Rectal smooth muscle tissue (tissue), 1 donor: ENCODE data around the gene USP35.

Experiments
- H3K27ac ChIP-seq: one replicate; pipeline ENCODE4 v1.7.0; 2013; ENCODE audit warnings: low read depth, low read length, inconsistent platforms
- H3K27me3 ChIP-seq: one replicate; pipeline ENCODE4 v1.7.0; 2013; ENCODE audit warnings: low read length; ENCODE audit not compliant: control insufficient read depth, insufficient read depth
- H3K36me3 ChIP-seq: one replicate; pipeline ENCODE4 v1.7.0; 2013; ENCODE audit warnings: low read length; ENCODE audit not compliant: control insufficient read depth, insufficient read depth
- H3K4me1 ChIP-seq: one replicate; pipeline ENCODE4 v1.7.0; 2013; ENCODE audit warnings: low read length; ENCODE audit not compliant: control insufficient read depth, insufficient read depth
- H3K4me3 ChIP-seq: one replicate; pipeline ENCODE4 v1.7.0; 2013; ENCODE audit warnings: low read length
- H3K9ac ChIP-seq: one replicate; pipeline ENCODE4 v1.7.0; 2013; ENCODE audit warnings: low read length

USP35 gene

DNA sequence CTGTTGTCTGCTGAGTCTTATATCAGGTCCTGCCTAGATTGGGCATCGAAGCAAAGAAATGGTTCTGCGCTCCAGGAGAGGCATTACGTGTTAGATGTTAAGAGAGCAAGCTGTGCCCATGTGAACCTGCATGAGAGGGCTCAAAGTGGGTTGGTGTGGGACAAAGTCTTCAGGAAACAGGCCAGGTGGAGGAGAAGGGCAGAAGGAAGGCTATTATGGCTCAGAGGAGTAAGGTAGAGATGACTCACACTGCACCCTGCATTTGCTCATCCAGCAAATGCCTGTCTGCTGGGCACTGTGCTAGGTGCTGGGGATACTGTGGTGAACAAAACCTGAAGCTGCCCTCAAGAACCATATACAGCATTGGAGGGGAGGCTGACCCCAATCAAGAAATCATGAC lies 5.8 kb downstream of the USP35 start:
- Histone ChIP-seq H3K36me3 (no peaks in the 10 kb centered on the region), H3K27me3 (no peaks in the 10 kb centered on the region), H3K9ac (no peak overlapping the region), H3K27ac (no peak overlapping the region), H3K4me1 (peaks cover 8% of the 10 kb centered on the region), H3K4me3 (no peak overlapping the region)

- Histone ChIP-seq H3K4me1 (no peaks in the 10 kb centered on the region), H3K4me3 (no peak overlapping the region), H3K27ac (no peak overlapping the region), H3K9ac (no peak overlapping the region), H3K27me3 (no peaks in the 10 kb centered on the region), H3K36me3 (peaks cover 3% of the 10 kb centered on the region)
Observed at GRCh38 chr11:78195917-78196560, 7.3 kb downstream of the USP35 start.

DNA sequence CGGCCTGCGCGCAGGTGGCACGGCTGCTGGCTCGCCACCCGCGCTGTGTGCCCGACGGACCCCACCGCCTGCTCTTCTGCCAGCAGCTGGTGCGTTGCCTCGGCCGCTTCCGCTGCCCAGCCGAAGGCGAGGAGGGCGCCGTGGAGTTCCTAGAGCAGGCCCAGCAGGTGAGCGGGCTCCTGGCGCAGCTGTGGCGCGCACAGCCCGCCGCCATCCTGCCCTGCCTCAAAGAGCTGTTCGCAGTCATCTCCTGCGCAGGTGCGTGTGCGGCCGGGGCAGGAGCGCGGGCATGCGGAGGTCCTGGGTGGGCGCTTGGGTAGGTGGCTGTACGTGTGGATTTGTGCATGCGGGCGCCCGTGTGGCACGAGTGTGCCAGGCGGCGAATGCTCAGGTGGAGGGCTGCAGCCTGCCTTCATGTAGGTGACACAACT lies 8.0 kb downstream of the USP35 start:
- H3K27me3 ChIP-seq: no peaks in the 10 kb centered on the region
- H3K9ac ChIP-seq: no peak overlapping the region
- no peaks in the 10 kb centered on the region for H3K4me1 ChIP-seq
- no peak overlapping the region for H3K27ac ChIP-seq
- peaks cover 9% of the 10 kb centered on the region for H3K36me3 ChIP-seq
- no peak overlapping the region for H3K4me3 ChIP-seq

GRCh38 chr11:78197816-78198215 lies 9.1 kb downstream of the USP35 start:
- Histone ChIP-seq H3K36me3 (peaks cover 9% of the 10 kb centered on the region), H3K27me3 (no peaks in the 10 kb centered on the region), H3K27ac (no peak overlapping the region), H3K9ac (no peak overlapping the region), H3K4me1 (no peaks in the 10 kb centered on the region), H3K4me3 (no peak overlapping the region)

GRCh38 chr11:78199015-78199652 lies 10.4 kb downstream of the USP35 start:
- Histone ChIP-seq H3K4me3 (no peak overlapping the region), H3K27me3 (no peaks in the 10 kb centered on the region), H3K9ac (no peak overlapping the region), H3K4me1 (no peaks in the 10 kb centered on the region), H3K36me3 (peaks cover 9% of the 10 kb centered on the region), H3K27ac (no peak overlapping the region)

DNA sequence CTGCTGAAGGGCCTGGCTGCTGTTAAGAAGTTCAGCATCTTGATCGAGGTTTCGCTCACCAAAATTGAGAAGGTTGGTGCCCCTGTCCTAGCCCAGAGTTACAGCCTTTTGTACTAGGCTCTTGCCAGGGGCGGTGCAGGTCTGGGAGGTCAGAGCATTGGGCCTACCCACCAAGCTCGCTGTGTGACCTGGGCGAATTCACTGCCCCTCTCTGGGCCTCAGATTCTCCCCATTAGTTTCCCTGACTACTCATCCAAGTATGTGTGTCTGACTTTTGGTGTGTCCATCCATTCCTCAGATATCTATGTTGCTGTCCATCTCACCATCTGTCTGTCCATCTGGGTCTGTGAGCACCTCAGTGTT lies 10.9 kb downstream of the USP35 start:
- Histone ChIP-seq H3K36me3 (peaks cover 9% of the 10 kb centered on the region), H3K4me1 (no peaks in the 10 kb centered on the region), H3K9ac (no peak overlapping the region), H3K27ac (no peak overlapping the region), H3K4me3 (no peak overlapping the region), H3K27me3 (no peaks in the 10 kb centered on the region)

- H3K4me3 ChIP-seq: no peak overlapping the region
- H3K27ac ChIP-seq: no peak overlapping the region
- H3K36me3 ChIP-seq: peaks cover 9% of the 10 kb centered on the region
- no peak overlapping the region for H3K9ac ChIP-seq
- no peaks in the 10 kb centered on the region for H3K4me1 ChIP-seq
- H3K27me3 ChIP-seq: no peaks in the 10 kb centered on the region
Observed at GRCh38 chr11:78200061-78200460, 11.3 kb downstream of the USP35 start.

DNA sequence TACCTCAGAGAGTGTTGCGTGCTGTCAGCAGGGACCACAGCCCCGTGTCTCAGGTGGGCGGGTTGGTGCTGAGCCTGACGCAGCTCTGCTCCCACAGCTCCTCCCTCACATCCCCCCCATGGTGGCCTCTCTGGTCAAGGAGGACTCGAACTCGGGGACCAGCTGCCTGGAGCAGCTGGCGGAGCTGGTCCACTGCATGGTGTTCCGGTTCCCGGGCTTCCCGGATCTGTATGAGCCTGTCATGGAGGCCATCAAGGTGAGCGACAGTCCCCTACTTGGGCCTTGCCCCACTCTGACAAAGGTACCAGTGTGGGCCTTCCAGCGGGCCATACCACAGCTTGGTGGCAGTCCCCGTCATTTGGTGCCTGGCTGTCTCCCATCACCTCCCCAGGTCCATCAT lies 11.8 kb downstream of the USP35 start:
- Histone ChIP-seq H3K36me3 (peaks cover 9% of the 10 kb centered on the region), H3K27me3 (no peaks in the 10 kb centered on the region), H3K4me3 (no peak overlapping the region), H3K9ac (no peak overlapping the region), H3K27ac (no peak overlapping the region), H3K4me1 (no peaks in the 10 kb centered on the region)

DNA sequence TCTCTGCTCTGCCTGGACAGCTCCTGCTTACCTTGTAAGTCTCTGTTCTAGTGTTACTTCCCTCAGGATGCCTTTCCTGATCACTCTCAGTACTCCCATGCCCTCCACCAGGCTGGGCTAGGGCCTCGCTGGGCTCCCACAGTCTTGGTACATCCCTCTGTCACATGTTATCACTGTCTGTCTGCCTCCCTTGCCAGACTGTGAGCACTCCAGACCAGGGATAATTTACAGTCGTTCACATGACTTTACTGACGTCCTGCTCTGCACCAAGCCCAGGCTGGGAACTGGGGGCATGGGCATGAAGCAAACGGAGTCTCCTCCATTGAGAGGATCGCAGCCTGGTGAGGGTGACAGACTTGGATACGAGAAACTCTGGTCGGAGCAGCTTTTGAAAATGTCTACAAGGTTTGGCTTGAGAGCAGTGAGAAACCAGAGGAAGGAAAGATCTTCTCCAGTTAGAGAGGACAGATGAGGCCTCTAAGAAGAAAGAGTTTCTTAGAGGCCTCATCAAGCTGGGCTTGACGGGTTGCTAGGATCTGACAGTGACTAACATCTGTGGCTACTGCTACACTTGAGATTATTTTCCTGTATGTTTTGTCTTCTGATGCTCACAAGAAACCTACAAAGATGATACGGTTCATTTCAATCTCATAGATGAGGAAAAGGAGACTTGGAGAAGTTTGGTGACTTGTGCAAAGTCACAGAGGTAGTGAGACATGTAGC lies 12.5 kb downstream of the USP35 start:
- Histone ChIP-seq H3K4me3 (no peak overlapping the region), H3K9ac (no peak overlapping the region), H3K4me1 (no peaks in the 10 kb centered on the region), H3K27me3 (no peaks in the 10 kb centered on the region), H3K36me3 (peaks cover 14% of the 10 kb centered on the region), H3K27ac (no peak overlapping the region)

GRCh38 chr11:78202733-78203167 lies 14.0 kb downstream of the USP35 start:
- Histone ChIP-seq H3K9ac (no peak overlapping the region), H3K4me1 (no peaks in the 10 kb centered on the region), H3K4me3 (no peak overlapping the region), H3K27ac (no peak overlapping the region), H3K27me3 (no peaks in the 10 kb centered on the region), H3K36me3 (peaks cover 14% of the 10 kb centered on the region)

GRCh38 chr11:78203184-78203583 lies 14.5 kb downstream of the USP35 start:
- H3K36me3 ChIP-seq: peaks cover 14% of the 10 kb centered on the region
- H3K27me3 ChIP-seq: no peaks in the 10 kb centered on the region
- H3K27ac ChIP-seq: no peak overlapping the region
- no peaks in the 10 kb centered on the region for H3K4me1 ChIP-seq
- H3K4me3 ChIP-seq: no peak overlapping the region
- H3K9ac ChIP-seq: no peak overlapping the region

DNA sequence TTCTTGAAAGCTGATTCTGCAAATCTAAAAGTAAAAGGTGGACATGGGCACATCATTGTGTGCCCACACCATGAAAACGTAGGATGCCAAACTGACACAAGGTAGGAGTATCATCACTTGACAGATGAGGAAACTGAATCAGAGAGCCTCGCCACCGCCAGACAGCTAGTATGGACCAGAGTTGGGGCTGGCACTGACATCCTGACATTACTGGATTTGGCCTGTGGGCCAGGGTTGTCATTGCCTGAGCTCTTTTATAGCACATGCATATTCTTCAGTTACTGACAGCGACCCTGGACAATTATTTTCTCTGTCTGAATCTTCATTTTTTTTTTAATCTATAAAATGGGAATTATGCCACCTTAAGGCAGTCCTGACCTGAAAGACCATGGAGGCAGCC lies 16.5 kb downstream of the USP35 start:
- H3K27me3 ChIP-seq: no peaks in the 10 kb centered on the region
- H3K27ac ChIP-seq: no peak overlapping the region
- H3K9ac ChIP-seq: no peak overlapping the region
- no peaks in the 10 kb centered on the region for H3K4me1 ChIP-seq
- H3K36me3 ChIP-seq: peaks cover 13% of the 10 kb centered on the region
- H3K4me3 ChIP-seq: no peak overlapping the region
